Upper lobe of left lung (tissue), 4 donors: Measurements from ENCODE around the gene MRPL44.

Experiments
- CTCF ChIP-seq, 6 experiments: fragments of 450-650 bp in 4 of 6; fragments of 200-600 bp in 2 of 6; sonication (generic) in 2 of 6; IDR thresholded peaks; one replicate each; pipeline ENCODE4 v1.5.1; 2016 to 2019; ENCODE audit warnings: antibody characterized with exemption in 6 of 6
- EP300 ChIP-seq, 4 donors: sonication (generic); formaldehyde crosslinking; IDR thresholded peaks; one replicate each; pipeline ENCODE4 v1.5.1; 2017; ENCODE audit warnings: antibody characterized with exemption in 4 of 4, control low read depth in 2 of 4
- POLR2A ChIP-seq, 4 donors: fragments of 450-650 bp; IDR thresholded peaks; one replicate each; pipeline ENCODE4 v1.5.1; 2016 to 2017; ENCODE audit warnings: antibody characterized with exemption in 4 of 4, mild to moderate bottlenecking in 2 of 4
- POLR2AphosphoS5 ChIP-seq, 2 donors: sonication (generic); formaldehyde crosslinking; IDR thresholded peaks; one replicate each; pipeline ENCODE4 v1.5.1; 2017; ENCODE audit warnings: antibody characterized with exemption in 2 of 2

GRCh38 chr2:223932816-223933800, 24.2 kb upstream of the MRPL44 start:
- TF ChIP-seq POLR2AphosphoS5 (IDR thresholded peaks at IDR 0.05) = no peak
- no peak for TF ChIP-seq POLR2A (IDR thresholded peaks at IDR 0.05)
- no peak for TF ChIP-seq CTCF (IDR thresholded peaks at IDR 0.05)
- no peak for TF ChIP-seq EP300 (IDR thresholded peaks at IDR 0.05)
